ENCODE results near the gene BAIAP2L2.
A peak's percentile ranks its signal among the peaks of the same experiment; 100 is the strongest.

BAIAP2L2 gene

GRCh38 chr22:38067028-38067415 is 43.5 kb downstream of the BAIAP2L2 start:
- H3K27ac Mint-ChIP-seq = no peak overlapping the region

DNA sequence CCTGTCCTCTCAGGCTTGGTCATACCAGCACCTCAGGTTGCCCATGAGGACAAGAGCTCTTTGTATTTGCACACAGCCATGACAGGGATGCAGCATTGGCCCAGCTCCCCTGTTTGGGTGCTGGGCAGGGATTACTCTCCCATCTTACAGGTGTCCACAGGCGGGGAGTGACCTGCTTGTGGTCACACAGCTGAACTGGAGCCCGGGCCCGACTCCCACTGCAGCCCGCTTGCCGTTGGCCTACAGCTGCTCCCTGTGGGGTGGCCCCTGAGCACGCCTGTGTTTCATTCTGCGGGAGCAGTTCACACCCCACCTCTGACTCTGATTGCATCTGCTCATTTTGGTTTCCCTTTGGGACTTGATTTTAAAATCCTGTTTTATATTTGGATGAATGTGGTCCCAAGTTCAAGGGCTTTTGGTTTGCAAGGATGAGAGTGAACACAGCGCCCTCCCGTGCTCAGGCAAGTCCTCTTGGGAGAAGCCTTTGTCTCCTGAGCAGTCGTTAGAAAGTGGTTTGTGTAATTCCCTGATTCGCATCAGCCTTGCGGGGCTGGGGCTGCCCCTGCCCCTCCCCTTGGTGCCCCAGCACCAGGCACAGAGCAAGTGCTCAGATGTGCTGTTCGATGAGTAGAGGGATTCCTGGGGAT is 44.0 kb downstream of the BAIAP2L2 start:
- Mint-ChIP-seq H3K36me3 (ENCODE audit: low read depth) (no peaks in the 10 kb centered on the region), H3K27me3 (ENCODE audit: low read depth) (no peaks in the 10 kb centered on the region), H3K4me1 (ENCODE audit: low read depth) (no peaks in the 10 kb centered on the region), H3K27ac (no peak overlapping the region), H3K4me3 (no peak overlapping the region), H3K9me3 (no peaks in the 10 kb centered on the region)
- no peak for DNase-seq (ENCODE audit: low spot score)

More at GRCh38 chr22:38067028-38067415, 43.5 kb downstream of the BAIAP2L2 start:
- Mint-ChIP-seq H3K4me1 (ENCODE audit: low read depth) (no peaks in the 10 kb centered on the region), H3K27me3 (ENCODE audit: low read depth) (no peaks in the 10 kb centered on the region), H3K4me3 (no peak overlapping the region), H3K9me3 (no peaks in the 10 kb centered on the region), H3K36me3 (ENCODE audit: low read depth) (no peaks in the 10 kb centered on the region)
- no peak for DNase-seq (ENCODE audit: low spot score)

- Mint-ChIP-seq H3K27me3 (ENCODE audit: low read depth) (no peaks in the 10 kb centered on the region), H3K9me3 (no peaks in the 10 kb centered on the region), H3K27ac (no peak overlapping the region), H3K4me3 (no peak overlapping the region), H3K4me1 (ENCODE audit: low read depth) (no peaks in the 10 kb centered on the region), H3K36me3 (ENCODE audit: low read depth) (no peaks in the 10 kb centered on the region)
- no peak for DNase-seq (ENCODE audit: low spot score)
Measured at GRCh38 chr22:38065539-38065938, 44.9 kb downstream of the BAIAP2L2 start.

- no peak for DNase-seq (ENCODE audit: low spot score)
- Mint-ChIP-seq H3K4me1 (ENCODE audit: low read depth) (peaks cover 5% of the 10 kb centered on the region), H3K4me3 (no peak overlapping the region), H3K27me3 (ENCODE audit: low read depth) (no peaks in the 10 kb centered on the region), H3K9me3 (no peaks in the 10 kb centered on the region), H3K36me3 (ENCODE audit: low read depth) (peaks cover 2% of the 10 kb centered on the region), H3K27ac (no peak overlapping the region)
Measured at GRCh38 chr22:38062791-38063190, 47.7 kb downstream of the BAIAP2L2 start.

GRCh38 chr22:38056969-38057891 is 53.3 kb downstream of the BAIAP2L2 start, which contains the start of gene PICK1:
TSS of gene PICK1 (plus strand) at chr22:38057404. CDS start at chr22:38057810, 406 bp downstream.
- Mint-ChIP-seq H3K4me3 (peak within 1 kb of the TSS; percentile 93), H3K27me3 (ENCODE audit: low read depth) (peaks cover 2% of the 10 kb centered on the region), H3K36me3 (ENCODE audit: low read depth) (peaks cover 2% of the 10 kb centered on the region), H3K27ac (peak within 1 kb of the TSS; percentile 94), H3K4me1 (ENCODE audit: low read depth) (peaks cover 13% of the 10 kb centered on the region), H3K9me3 (no peaks in the 10 kb centered on the region)
- DNase-seq (ENCODE audit: low spot score) = peak; percentile 61

DNA sequence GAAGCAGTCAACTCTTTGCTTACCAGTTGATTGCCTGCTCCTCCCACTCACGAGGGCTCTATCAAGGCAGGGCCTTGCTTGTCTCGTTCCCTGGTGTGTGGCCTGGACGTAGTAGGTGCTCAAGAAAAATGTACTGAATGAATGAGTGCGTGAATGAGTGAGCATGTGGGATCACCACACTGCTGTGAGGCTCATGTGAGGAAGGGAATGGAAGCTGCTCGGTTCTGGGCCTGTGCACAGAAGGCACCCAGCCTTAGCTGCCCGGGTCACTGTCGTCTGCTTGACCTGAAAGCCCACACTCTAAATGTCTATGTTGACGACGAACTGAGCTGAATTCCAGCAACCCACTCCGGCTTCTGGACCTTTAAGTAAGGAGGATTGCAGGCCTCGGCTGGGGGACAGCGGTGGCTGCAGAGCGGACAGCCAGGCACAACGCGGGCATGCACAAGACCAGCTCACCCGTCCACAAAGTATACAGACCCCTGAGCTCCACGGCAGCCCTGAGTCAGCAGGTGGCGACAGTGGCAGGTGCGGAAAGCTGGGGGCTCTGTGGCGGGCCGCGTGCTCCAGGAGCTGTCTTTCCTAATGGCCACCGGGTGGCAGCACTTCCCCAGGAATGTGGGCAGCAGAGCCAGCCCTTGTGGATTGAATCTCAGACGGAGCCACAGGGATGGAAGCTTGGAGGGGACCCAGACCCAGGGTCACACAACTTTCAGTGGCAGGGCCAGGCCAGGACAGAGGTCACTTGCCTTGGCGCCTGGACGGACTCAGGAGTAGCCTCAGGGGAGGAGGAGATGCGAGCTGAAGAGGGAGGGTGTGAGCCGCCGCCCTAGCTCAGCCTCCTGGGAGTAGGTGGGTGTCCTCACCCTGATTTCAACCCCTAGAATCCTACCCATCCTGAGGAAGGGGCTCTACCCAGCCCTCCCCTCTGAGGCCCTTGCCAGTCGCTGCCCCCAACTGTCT is 58.3 kb downstream of the BAIAP2L2 start:
- H3K4me3 Mint-ChIP-seq = no peak overlapping the region
- H3K9me3 Mint-ChIP-seq = no peaks in the 10 kb centered on the region
- peaks cover 4% of the 10 kb centered on the region for H3K27me3 Mint-ChIP-seq (ENCODE audit: low read depth)
- H3K4me1 Mint-ChIP-seq (ENCODE audit: low read depth) = peaks cover 6% of the 10 kb centered on the region
- no peaks in the 10 kb centered on the region for H3K36me3 Mint-ChIP-seq (ENCODE audit: low read depth)
- no peak overlapping the region for H3K27ac Mint-ChIP-seq
- peak; percentile 62 for DNase-seq (ENCODE audit: low spot score)

DNA sequence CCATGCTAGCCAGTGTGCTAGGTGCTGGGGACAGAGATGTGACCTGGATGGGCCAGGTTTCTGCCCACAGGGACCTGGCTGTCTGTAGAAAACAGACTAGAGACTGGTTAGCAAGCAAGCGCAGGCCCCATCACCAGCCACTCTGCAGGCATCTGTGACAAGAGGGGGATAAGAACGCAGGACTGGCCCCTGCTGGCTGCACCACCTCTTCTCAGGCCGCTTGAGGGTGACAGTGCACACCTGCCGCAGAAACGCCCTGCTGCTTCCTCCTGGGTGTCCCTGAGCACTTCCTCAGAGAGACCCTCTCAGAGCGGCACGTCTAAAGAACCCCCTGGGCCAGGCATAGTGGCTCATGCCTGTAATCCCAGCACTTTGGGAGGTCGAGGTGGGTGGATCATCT is 59.2 kb downstream of the BAIAP2L2 start:
- H3K27ac Mint-ChIP-seq = no peak overlapping the region
- H3K4me1 Mint-ChIP-seq (ENCODE audit: low read depth) = no peaks in the 10 kb centered on the region
- no peak overlapping the region for H3K4me3 Mint-ChIP-seq
- no peaks in the 10 kb centered on the region for H3K36me3 Mint-ChIP-seq (ENCODE audit: low read depth)
- H3K9me3 Mint-ChIP-seq = no peaks in the 10 kb centered on the region
- no peak for DNase-seq (ENCODE audit: low spot score)
- H3K27me3 Mint-ChIP-seq (ENCODE audit: low read depth) = peaks cover 8% of the 10 kb centered on the region

- DNase-seq (ENCODE audit: low spot score) = no peak
- peaks cover 8% of the 10 kb centered on the region for H3K27me3 Mint-ChIP-seq (ENCODE audit: low read depth)
- no peak overlapping the region for H3K4me3 Mint-ChIP-seq
- no peaks in the 10 kb centered on the region for H3K36me3 Mint-ChIP-seq (ENCODE audit: low read depth)
- H3K27ac Mint-ChIP-seq = no peak overlapping the region
- H3K4me1 Mint-ChIP-seq (ENCODE audit: low read depth) = no peaks in the 10 kb centered on the region
- no peaks in the 10 kb centered on the region for H3K9me3 Mint-ChIP-seq
Measured at GRCh38 chr22:38050720-38051119, 59.8 kb downstream of the BAIAP2L2 start.

- Mint-ChIP-seq H3K4me3 (no peak overlapping the region), H3K9me3 (no peaks in the 10 kb centered on the region), H3K4me1 (ENCODE audit: low read depth) (no peaks in the 10 kb centered on the region), H3K27ac (no peak overlapping the region), H3K27me3 (ENCODE audit: low read depth) (peaks cover 5% of the 10 kb centered on the region), H3K36me3 (ENCODE audit: low read depth) (no peaks in the 10 kb centered on the region)
- no peak for DNase-seq (ENCODE audit: low spot score)
Measured at GRCh38 chr22:38049812-38050619, 60.5 kb downstream of the BAIAP2L2 start.

GRCh38 chr22:38046070-38046748 is 64.3 kb downstream of the BAIAP2L2 start:
- Mint-ChIP-seq H3K9me3 (no peaks in the 10 kb centered on the region), H3K36me3 (ENCODE audit: low read depth) (no peaks in the 10 kb centered on the region), H3K4me1 (ENCODE audit: low read depth) (no peaks in the 10 kb centered on the region), H3K4me3 (no peak overlapping the region), H3K27me3 (ENCODE audit: low read depth) (peaks cover 8% of the 10 kb centered on the region), H3K27ac (no peak overlapping the region)
- DNase-seq (ENCODE audit: low spot score) = no peak

DNA sequence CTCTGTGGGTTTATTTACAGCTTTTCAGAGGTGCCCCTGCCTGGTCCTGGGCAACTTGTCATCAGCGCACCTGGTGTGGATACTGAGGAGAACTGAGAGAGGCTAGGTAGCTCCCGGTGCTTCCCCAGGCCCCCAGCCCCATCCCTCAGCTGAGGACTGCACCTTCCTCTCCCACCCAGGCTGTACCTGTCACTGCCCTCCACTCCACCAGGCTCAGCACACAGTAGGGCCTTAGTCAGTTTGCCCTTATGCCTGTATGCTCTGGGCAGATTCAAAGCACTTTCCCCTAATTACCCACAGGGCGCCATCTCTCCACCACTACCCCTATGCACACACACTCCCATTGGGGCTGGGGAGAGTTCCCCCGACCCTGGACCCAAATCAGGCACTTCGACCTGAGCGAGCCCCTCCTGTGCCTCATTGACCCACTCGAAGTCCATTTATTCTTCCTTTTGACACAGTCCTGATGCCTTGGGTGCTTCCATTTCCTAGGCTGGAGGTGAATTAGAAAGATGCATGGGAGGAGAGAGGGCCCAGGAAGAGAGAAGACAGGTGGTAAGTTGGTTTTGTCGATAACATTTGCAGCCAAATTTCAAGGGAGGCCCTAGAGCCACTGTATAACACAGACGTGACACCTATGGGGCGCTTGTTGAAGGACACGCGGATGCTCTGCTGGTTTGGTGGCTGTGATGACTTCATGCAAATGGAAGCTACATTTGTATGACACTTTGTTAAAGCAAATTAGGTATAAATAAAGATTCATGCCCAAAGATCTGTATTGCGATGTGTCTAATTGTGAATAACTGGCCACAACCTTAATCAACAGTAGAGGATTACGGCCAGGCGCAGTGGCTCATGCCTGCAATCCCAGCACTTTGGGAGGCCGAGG is 67.1 kb downstream of the BAIAP2L2 start:
- DNase-seq (ENCODE audit: low spot score) = no peak
- peaks cover 6% of the 10 kb centered on the region for H3K27me3 Mint-ChIP-seq (ENCODE audit: low read depth)
- H3K9me3 Mint-ChIP-seq = no peaks in the 10 kb centered on the region
- H3K4me1 Mint-ChIP-seq (ENCODE audit: low read depth) = no peaks in the 10 kb centered on the region
- H3K36me3 Mint-ChIP-seq (ENCODE audit: low read depth) = no peaks in the 10 kb centered on the region
- no peak overlapping the region for H3K4me3 Mint-ChIP-seq
- no peak overlapping the region for H3K27ac Mint-ChIP-seq

- Mint-ChIP-seq H3K4me1 (ENCODE audit: low read depth) (no peaks in the 10 kb centered on the region), H3K27me3 (ENCODE audit: low read depth) (peaks cover 6% of the 10 kb centered on the region), H3K4me3 (no peak overlapping the region), H3K9me3 (no peaks in the 10 kb centered on the region), H3K27ac (no peak overlapping the region), H3K36me3 (ENCODE audit: low read depth) (no peaks in the 10 kb centered on the region)
- no peak for DNase-seq (ENCODE audit: low spot score)
Measured at GRCh38 chr22:38042488-38042790, 68.0 kb downstream of the BAIAP2L2 start.
